ENCODE measurements around the gene WNT2B.

Gene WNT2B

GRCh38 chr1:112505400-112505785 is 3.4 kb upstream of the WNT2B start:
- DNase-seq (ENCODE audit: low read depth), result no peak

DNA sequence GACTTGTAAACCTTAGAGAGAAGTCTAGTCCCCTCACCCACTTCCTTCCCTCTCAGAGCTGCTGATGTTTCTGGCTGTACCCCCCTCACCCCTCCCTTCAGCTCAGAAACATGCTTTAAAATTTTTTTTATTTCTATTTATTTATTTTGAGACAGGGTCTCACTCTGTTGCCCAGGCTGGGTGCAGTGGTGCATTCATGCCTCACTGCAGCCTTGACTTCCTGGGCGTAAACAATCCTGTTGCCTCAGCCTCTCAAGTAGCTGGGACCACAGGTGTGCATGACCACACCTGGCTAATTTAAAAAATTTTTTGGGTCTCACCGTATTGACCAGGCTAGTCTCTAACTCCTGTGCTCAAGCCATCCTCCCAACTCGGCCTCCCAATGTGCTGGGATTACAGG is 2.9 kb upstream of the WNT2B start:
- DNase-seq (ENCODE audit: low read depth), result no peak

DNA sequence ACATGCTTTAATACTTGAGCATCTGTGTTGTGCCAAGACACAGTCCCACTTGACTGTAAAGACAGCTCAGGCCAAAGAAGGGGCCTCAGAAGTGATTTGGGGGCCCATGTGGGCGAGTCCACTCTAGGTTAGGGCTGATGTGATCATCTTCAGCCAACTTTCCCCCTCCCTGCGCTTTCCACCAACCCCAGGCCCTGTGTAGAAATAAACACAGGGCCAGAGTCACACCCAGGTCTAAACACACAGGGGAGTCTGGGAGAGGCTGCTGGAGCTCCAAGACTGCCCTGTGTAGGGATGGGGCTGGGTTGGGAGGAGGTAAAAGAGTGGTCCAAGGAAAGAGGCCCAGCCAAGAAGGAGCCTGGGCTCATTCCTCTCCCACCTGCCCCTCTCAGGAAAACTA is 2.5 kb upstream of the WNT2B start:
- DNase-seq (ENCODE audit: low read depth), result no peak

- DNase-seq (ENCODE audit: low read depth), result no peak
These were observed 2.0 kb upstream of the WNT2B start for GRCh38 chr1:112506731-112507130.

GRCh38 chr1:112507336-112507735 is 1.4 kb upstream of the WNT2B start:
- no peak for DNase-seq (ENCODE audit: low read depth)

- no peak for DNase-seq (ENCODE audit: low read depth)
These were observed 866 bp upstream of the WNT2B start for GRCh38 chr1:112507921-112508277.

DNA sequence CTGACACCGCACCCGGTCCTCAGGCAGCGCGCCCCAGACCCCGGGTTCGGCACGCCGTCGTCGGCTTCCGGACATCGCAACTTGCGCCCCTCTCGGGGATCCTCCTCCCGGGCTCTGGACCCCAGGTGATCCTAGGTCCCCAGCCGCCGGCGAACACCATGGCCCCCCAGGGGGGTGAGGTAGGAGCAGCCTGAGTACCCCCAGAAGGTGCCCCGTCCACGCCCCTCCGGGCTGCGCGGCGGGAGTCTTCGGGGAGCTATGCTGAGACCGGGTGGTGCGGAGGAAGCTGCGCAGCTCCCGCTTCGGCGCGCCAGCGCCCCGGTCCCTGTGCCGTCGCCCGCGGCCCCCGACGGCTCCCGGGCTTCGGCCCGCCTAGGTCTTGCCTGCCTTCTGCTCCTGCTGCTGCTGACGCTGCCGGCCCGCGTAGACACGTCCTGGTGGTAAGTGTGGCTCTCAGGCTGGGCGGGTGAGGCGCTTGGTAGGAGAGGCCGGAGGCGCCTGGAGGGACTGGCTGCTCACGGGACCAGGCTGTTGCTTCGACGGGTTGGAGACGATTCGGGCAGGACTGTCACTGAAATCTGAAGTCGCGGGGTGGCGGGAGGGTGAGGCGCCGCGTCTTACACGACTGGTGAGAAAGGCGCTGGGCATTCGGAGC is 367 bp downstream of the WNT2B start:
- DNase-seq (ENCODE audit: low read depth), result no peak

DNA sequence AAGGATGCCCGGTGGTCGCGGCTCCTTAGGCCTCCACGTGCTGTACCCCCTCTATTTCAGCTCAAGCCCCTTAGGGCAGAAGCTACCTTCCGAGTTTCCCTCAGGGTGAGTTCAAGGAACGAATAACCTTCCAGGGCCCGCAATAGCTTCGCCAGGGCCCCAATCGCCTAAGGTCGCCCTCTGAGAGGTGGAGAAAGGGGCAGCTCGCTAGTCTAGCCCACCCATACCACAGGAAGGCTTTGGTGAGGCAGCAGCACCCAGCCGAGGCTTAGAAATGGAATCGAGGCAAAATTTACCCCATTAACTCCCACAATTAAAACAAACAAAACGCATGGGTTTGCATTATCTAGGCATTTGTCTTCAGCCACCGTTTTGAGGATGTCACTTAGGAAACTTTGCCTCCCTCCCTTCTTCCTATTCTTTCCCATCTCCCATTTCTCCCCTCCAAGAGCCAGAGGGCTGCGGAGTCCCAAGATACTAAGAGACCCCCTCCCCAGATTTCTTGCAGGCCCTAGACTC is 954 bp downstream of the WNT2B start:
- no peak for DNase-seq (ENCODE audit: low read depth)

DNA sequence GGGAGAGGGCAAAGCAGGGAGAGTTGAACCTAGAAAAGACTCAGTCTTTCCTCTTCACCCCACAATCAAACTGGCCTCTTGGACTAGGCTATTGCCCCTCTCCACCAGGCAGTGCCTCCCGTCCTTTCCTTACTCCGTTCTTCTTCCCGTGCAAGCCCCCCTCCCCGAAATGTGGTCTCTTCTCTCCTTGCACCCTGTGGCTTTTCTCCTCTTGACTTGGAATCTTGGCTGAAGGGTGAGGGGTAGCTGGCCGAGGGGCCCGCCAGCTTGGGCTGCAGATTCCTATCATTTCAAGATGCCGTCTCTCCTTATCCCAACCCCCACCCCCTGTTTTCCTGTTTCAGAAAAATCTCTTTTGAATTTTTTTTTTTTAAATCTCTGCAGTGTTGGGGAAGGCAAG is 1.6 kb downstream of the WNT2B start:
- DNase-seq (ENCODE audit: low read depth), result no peak

DNA sequence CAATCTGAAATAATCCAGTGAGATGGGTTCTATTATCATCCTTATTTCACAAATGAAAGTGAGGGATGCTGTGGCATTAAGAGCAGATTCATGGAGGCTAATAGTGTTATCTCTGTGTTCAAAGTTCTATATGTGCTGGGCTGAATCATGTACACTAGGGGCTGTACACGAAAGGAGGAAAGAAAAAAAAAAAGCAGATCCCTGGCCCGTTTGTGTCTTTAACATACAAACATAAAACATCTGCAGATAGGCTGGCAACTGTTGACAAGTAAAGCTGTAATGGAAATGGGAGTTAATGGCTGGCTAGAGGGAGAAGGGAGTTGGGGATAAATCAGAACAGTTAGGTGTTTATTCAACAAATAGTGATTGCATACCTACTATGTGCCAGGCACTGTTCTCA is 3.1 kb downstream of the WNT2B start:
- no peak for DNase-seq (ENCODE audit: low read depth)

GRCh38 chr1:112513112-112513870 is 4.5 kb downstream of the WNT2B start:
- DNase-seq (ENCODE audit: low read depth), result no peak

GRCh38 chr1:112514901-112515300 is 6.1 kb downstream of the WNT2B start:
- no peak for DNase-seq (ENCODE audit: low read depth)

- peak; percentile 47 for DNase-seq (ENCODE audit: low read depth)
These were observed 6.7 kb downstream of the WNT2B start for GRCh38 chr1:112515311-112516009.

GRCh38 chr1:112516141-112516540 is 7.4 kb downstream of the WNT2B start:
- DNase-seq (ENCODE audit: low read depth), result no peak

DNA sequence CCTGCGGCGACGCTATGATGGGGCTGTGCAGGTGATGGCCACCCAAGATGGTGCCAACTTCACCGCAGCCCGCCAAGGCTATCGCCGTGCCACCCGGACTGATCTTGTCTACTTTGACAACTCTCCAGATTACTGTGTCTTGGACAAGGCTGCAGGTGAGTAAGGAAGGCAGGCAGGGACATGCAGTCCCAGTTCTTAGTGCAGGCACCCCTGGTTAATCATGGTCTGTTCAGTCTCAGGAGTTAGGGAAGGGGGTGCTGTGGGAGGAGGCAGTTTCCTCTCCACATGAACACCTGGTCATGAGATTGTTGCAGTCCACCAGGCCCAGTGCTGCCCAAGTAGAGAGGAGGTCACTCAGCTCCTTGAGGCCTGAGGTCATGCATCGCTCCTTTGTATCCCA is 8.5 kb downstream of the WNT2B start:
- DNase-seq (ENCODE audit: low read depth), result no peak

GRCh38 chr1:112517646-112518045 is 8.9 kb downstream of the WNT2B start:
- DNase-seq (ENCODE audit: low read depth), result no peak

GRCh38 chr1:112518186-112518585 is 9.4 kb downstream of the WNT2B start:
- DNase-seq (ENCODE audit: low read depth), result no peak

GRCh38 chr1:112520166-112520565 is 11.4 kb downstream of the WNT2B start:
- DNase-seq (ENCODE audit: low read depth), result no peak

DNA sequence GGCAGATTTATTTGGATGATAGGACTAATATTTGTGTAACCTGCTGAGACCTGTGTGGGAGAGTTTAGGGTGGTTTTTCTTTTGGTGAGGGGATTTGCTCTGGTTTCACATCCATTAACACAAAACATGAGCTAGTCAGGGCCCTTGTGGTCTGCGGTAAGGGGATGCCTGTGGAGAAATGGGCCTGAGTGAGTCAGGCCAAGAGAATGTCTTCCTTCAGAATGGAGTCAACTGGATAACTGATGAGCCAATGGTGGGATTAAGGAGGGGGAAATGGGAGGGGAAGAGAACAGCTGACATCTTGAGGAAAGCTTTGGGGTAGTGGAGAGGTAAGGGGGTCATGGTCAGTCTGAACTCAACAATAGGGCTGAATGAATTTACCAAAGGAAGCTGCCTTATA is 13.9 kb downstream of the WNT2B start:
- peak; percentile 77 for DNase-seq (ENCODE audit: low read depth)

- DNase-seq (ENCODE audit: low read depth), result peak; percentile 32
These were observed 15.5 kb downstream of the WNT2B start for GRCh38 chr1:112524251-112524650.

DNA sequence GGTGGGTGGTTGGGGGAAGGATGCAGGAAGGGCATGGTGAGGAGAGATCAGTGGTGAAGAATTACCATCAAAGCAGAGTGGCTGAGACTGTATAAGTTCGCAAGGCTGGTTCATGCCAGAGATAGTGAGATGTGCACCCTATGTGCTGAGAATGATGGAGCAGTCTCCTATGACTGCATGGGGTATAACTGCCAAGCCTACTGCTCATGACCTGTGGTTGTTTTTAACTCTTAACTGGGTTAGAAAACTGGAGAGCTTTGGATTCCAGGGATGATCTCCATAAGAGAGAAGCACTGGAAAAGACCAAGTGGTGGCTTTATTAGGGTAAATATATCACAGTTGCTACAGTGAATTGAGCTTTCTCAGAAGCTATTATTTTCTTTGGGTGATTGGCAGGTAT is 16.2 kb downstream of the WNT2B start:
- DNase-seq (ENCODE audit: low read depth), result no peak

GRCh38 chr1:112527266-112528010 is 18.7 kb downstream of the WNT2B start:
- DNase-seq (ENCODE audit: low read depth), result no peak
